GM19455 (cell line): Measurements from ENCODE around the gene DLX5.

Experiments
- ATAC-seq: cut with Tn5 transposase; IDR thresholded peaks from one replicate; pipeline ENCODE4 v1.9.1; 2021; ENCODE audit not compliant: unreplicated experiment

Gene DLX5

DNA sequence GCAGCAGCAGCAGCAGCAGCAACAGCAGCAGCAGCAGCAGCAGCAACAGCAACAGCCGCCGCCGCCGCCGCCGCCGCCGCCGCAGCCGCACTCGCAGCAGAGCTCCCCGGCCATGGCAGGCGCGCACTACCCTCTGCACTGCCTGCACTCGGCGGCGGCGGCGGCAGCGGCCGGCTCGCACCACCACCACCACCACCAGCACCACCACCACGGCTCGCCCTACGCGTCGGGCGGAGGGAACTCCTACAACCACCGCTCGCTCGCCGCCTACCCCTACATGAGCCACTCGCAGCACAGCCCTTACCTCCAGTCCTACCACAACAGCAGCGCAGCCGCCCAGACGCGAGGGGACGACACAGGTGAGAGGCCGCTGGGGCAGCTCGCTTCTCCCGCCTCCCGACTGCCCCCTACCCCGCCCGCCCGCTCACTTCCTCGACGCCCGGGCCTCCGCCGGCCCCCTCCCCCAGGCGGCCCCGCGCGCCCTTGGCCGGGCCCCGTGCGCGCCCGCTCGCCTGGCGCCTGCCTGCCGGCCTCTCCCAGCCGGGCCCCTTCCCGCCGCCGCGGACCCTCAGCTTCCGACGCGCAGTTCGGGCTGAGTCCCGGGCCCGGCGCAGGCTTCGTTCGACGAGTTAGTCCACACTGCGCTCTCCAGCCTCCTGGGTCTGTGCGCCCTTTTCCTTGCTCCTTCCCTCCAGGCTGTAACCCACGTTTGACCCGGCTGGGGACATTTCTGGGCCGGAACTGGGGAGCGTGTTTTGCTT, 18.4 kb downstream of the DLX5 start:
- ATAC-seq = peak; percentile 46

DNA sequence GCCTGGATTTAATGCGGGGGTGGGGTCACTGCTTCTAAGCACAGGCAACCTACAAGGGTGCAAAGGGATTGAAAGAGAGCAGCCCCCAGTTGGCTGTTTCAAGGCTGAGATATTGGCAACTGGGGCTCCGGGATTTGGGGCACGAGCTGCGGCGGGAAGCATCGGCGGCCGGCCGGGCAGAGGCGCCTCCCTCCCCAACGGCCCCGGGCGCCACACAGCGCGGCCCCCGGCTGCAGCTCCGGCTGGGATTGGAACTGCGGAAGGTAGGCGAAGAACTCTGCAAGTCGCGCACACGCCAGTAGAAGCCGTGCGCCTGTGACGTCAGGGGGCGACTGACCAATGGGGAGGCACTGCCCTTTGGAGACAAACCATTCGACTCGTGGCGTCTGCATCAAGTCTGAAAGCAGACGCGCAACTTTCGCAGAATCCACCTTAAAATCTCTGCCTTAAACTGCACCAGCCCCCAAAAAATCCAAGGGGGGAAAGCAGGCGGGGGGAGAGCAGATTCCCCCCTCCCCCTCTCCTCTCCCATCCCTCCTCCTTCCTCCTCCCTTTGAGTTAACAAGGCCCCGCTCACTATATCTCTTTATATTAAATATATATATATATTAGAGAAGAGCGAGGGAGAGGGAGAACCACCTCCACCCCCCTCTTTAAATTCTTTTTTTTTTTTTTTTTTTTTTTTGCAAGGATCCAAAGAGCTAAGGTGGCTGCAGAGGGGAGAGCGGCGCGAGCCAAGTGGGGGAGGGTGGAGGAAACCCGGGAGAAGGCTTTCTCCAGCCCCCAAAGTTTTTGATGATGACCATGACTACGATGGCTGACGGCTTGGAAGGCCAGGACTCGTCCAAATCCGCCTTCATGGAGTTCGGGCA, 19.2 kb downstream of the DLX5 start, which contains the start of gene DLX6:
DLX6 (plus strand) TSS at position 371 of the 872 bp plus-strand sequence; CDS start at position 796, 425 bp downstream.
- peak; percentile 10 for ATAC-seq

DNA sequence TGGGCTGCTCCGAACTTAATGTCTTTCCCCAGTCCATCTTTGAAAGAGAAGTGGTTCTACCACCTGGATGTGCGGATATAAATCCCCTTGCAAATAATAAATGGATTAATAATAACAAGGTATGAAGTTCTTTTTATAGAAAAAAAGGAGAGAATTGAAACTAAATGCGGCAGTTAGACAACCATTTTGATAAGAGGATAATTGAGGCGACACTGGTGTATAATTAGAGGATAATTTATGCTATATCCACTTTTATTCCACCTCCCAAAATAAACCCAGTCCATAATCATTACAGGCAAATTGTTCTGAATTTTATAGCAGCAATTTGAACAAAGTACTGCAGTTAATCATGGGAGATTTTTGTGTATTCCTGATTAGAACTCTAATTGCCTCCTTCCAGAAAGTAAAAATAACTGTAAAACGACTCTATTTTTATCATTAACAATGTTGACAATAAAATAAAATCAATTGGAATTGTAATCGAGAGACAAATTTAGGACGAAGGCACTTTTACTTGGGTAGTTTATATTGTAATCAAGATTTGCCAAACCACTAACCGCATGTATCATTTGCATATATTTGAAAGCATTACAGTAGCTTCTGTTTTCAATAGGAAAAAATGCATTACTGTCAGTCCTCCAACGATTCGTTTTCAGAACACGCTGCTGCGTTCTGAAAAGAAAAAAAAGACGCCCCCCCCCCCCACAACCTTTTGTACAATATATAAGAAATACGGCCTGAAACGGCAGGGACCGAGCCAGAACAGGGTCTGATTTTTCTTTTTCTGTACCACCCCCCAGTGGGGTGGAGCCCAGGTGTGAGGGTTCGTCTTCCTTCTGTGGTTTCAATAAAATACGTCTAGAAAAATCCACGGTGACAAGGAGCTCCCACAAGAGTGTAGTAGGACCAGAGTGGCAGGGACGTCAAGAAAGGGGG, 20.1 kb downstream of the DLX5 start:
- no peak for ATAC-seq

DNA sequence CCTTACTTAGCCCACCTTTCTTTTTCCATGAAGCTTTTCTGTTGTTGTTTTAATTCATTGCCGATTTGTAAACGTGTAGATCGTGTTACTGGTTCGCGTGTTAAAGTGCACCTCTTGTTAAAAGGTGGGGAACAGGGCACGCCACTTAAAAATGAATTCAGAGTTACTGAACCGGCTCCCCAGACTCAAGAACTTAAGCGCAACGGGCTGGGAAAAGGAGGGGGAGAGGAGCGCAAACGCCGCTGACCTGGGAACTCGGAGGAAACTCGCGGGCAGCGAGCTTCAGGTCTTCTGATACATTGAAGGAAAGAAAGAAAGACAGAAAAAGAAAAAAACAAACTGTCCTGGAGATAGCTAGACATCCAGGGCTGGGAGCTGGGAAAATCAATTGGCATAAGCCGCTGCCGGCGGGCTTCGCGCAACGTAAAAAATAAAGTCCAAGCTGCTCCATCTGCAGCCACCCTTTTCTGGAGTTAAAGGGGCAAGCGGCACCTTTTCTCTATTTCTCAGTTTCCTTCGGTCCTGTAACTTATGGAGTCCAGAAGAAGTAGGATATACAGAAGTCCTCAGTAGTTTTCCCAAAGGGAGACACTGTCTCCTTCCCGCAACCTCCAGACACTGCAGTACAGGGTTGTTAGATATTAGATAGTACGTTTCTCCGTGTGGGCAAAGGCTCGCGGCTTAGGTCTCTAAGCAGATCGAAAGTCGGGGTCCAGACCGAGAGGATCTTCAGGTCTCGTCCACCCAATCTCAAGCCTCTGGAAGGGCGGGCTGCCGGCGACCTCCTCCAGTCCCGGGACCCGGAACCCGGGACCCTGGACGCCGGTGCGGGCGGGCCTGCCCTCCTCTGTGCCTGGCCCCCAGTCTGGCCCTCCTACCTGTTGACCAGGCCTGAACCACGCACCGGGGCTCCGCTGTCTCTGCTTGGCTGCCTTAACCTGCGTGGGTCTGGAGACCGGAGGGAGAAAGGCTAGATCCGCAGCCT, 21.1 kb downstream of the DLX5 start:
- no peak for ATAC-seq

DNA sequence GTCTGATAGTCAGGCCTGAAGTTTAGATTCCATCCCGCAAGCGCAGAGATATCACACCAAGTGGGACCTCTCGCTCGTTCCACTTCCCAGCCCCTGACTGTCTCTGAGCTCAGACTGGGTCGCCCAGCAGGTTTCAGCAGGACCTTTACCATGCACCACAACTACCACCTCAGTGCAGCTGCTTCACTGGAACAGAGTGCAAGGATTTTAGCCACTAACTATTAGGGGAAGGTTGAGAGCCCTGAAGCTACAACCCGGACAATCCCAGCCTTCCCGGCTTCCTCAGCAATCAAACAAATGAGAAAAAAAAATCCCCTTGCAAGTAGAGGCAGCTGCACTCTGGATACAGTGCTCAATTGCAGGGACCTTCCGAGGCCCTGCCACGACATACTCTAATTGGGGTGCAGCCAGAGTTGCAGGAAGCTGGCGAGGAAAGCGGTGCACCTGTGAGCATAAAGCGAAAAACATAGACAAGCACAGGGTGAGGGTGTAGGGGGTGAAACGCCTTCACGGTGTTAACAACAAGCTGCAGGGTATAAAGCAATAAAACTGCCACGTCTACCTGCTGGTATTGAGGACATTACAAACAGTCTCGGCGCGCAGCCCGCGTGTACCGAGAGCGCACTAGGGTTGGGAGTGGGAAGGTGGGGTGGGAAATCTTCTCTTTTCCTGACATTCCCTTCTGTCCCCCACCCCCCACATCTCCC, 21.9 kb downstream of the DLX5 start:
- ATAC-seq = no peak

DNA sequence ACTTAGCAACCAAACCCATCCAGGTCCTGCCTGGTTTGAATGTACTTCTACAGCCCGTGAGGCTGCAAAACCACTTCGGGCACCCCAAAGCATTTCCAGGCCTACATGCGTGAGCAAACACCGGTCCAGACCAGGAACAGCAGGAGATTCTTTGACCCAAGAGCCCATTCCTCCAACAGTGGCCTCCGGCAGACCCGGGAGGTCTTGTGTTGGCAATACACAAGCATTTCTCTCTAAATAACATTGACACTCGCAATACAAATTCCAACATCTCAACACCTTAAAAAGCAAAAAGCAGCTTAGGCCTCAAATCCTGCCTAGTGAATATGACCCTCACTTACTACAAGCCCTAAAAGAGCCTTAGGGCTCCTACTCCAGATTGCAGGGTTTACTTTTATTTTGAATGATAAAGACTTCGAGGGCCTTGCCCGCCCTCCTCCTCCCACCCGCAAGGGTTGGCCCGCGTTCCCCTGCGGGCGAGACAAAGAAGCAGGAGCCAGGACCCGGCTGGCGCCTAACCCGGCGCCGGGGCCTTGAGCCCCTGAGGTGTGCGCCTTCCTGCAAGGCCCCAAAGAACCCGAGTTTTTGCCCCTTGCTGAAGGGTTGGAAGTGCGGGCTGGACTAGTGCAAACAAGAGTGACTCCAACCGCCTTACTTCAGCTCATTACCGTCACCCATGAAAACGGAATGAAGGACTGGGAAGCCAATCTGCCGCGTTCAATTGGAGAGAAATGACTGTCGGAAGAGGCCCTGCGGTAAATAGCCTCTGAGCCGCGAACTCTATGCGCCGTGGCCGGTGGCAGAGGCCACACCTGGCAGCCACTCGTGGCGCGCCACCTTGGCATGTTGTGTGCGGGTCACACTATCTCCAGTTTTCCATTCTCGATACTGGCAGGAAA, 22.7 kb downstream of the DLX5 start:
- ATAC-seq = no peak

DNA sequence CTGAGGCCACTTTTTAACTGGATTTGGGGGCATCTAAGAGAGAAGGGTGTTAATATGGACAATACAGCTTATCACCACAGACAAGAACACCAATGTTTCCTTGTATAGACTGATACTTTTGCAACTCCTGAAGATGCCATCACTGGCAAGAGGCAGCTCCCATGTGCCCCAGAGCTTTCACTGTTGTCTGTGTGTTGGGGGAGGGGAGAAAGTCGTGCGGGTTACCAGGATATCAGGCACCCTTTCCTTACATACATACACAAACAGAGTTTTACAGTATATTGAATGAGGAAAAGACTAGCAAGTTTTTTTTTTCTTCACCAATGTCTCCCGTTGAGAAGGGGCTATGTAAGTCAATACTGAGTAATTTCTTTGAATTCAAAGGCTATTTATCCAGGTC, 23.4 kb downstream of the DLX5 start:
- no peak for ATAC-seq

DNA sequence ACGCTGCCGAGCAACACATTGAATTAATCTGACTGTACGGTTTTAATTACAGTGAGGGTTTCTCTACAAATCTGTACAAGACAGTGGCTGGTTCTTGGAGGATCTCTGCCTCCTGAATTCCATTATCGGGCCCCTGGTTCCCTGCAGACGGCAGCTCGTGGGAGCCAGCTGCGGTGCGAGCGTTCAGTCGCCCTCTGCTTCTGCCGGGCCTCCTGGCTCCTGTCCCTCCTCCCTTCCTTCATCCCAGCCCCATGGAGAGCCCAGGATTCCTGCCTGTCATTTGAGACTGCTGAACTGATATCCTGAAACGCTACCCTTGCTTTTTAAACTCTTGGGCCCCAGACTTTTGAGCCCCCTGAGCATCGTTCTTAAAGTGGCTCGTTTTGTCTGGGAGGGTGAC, 25.9 kb downstream of the DLX5 start:
- no peak for ATAC-seq

DNA sequence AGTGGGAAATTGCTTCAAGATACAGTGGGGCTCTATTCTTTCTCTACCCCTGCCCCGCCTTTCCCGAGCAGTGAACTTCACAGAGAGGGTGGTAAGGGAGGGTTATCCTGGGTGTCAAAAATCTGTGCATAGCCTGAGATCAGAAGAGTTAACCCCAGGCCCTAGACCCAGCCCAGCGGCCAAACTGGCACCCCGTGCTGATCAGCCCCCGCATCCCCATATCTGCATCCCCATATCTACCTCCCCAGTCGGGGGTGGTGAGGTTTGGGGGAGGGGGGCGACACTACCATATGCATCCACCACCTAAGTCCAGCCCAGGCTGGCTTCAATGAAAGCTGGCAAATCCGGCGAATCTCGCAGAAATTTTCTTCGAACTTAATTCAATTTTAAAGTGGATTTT, 26.3 kb downstream of the DLX5 start:
- ATAC-seq = no peak

DNA sequence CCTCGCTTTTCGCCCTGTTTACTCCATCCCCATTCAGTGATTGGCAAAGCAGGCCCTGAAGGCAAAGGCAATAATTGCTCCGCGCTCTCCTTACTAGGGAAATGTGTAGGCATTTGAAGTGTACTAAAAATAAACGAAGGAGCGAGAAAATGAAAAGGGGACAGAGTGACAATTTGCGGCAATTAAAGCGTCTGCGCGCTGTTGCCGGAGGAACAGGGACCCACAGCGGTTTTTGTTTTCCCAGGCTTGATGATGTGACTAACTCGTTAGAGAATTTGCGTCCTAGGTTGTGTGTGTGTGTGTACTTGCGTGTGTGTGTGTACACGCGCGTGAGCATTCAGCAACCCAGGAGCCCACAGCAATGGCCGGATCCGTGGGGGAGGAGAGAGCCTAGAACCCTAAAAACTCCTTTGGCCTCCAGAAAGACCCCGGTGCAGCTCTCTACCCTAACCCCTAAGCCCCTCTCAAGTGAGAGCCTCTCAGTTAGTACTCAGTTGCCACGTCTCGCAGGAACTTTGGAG, 27.1 kb downstream of the DLX5 start:
- ATAC-seq = no peak

DNA sequence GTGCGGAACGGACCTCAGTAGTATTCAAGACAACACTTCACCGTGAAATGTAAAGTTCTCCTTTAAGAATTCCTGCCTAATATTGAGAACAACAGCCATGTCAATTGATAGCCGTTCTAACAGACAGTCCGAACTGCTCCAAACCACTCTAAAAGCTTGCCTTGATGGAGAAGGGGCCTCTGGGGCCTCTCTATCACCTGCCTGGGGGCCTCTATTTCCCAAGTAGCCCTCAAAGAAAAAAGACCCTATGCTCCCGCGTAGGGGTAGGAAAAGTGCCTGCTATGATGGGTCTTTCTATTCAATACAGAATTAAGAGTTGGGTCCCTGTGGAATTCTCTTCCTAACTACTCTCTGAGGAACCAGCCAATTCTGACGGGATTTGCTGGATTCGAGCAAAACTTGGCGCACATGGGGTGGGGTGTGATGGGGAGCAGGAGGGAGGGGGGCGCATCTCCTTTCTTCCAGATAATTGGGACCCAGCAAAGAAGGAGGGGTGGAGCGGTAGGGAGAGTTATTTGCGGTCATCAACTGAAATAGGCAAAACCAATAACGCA, 27.6 kb downstream of the DLX5 start:
- no peak for ATAC-seq

DNA sequence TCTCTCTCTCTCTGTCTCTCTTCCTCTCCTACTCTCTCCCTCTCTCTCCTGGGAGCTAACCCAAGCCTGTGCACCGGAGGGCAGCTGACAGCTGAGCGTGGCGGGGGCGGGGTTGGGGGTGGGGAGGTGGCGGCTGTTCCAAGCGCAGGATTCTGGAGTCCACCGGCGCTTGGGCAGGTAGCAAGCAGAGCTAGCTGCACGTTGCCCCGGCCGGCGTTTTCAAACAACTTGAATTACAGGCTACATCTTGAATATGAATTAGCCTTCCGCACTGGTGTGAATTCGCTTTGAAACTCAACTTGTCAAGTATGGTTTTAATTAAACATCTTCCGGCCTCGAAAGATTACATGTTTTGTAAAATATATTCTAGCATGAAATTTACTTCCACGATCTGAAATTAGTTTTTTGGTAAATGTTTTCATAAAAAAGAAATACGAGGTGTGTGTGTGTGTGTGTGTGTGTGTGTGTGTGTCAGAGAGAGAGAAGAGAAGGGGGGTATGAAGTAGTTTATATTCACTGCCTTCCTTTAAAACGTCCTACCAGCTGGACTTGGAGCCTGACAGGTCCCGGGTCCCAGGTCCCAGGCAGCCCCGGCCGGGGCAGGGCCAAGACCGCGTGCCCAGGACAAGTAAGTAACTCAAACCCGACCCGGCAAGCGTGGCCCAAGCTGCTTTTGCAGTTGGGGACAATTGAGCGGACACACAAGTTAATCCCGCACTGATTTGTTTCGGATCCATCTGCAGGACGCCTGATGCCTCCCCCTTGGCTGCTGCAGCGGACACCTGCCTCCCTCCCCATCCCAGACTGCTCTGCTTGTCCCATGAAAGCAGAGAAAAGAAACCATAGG, 28.3 kb downstream of the DLX5 start:
- ATAC-seq = no peak

DNA sequence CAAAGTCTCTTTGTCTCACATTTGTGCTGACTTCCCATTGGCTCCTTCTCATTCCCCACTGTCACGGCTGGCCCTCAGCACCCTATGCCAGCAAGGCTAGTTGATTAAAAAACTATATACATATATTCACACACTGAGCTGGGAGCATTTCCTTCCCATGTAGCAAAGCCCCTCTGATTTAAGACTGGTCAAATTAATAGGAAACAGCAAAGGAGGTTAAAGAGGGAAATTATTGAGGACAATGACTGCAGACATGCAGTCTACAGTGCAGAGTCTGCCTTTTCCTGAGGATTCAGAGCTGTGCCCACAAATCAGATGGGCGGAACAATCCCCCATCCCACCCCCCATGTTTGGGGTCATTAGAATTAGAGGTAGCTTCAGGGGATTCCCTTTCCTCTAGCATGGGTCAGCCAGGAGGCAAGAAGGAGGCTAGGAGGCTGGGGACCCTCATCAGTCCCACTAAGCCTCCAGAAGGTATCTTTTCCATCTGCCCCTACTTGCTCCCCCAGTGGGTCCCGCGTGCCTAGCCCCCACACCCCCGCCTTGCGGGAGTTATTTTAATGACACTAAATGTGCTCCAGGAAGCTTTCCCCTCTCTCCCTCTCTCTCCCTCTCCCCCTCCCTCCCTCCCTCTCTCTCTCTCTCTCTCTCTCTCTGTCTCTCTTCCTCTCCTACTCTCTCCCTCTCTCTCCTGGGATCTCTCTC, 29.1 kb downstream of the DLX5 start:
- no peak for ATAC-seq

DNA sequence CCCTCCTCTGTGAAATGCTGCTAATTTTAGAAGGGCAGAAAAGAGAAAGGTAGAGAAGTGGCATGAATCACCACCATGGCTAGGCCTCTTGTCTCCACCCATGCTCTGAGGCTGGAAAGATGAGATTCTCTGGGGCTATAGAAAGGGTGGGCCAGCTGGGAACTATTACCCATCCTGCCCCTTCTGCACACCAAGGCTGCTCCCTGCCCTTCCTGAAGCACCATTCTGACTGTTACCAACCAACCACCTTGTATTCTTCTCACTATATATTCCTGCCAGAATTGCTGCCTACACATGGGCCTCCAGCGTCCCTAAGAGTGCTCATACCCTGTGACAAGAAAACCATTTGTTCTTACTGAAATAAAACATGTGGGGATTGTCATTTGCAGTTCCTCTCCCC, 30.7 kb downstream of the DLX5 start:
- ATAC-seq = no peak

DNA sequence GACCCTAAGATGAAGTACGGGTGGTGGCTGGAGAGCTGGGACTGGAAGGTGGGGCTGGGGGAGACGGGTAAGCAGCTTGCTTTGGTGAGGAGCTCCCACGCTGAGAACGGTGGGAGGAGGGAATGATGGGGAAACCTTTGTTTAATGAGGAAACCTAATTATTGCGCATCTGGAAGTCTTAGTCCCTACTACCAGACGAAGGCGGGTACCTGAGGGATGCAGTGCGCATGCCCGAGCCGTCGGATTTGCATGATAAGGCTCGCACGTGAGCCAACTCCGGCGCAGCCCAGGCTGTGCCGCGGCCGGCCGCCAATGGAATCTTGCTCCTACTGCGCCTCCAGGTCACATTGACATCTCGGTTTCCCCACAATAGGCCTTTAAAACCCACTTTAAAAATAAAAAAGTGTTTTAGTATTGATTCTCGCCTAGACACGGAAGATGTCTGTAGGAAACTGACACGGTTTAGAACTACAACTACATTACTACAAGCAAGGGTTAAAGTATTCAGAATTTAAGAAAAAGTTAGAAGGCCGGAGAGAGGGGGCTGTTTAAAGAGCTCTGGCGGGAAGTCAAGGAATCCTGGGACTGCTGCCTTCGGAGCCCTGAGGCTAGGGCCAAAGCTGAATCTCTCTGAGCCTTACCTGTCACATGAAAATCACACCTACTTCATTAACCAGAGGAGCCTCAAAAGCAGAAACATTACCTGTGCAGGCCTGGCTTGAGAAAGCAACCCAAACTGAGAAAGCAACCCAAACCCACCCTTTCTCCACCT, 31.4 kb downstream of the DLX5 start:
- ATAC-seq = no peak
